Ishikawa (cell line): ENCODE measurements around the gene TMEM217.

ENCODE experiments used
- CEBPB ChIP-seq: IDR thresholded peaks from 2 replicates; pipeline ENCODE4 v1.6.1; 2012
- CREB1 ChIP-seq: IDR thresholded peaks from 2 replicates; pipeline ENCODE4 v1.6.1; 2012; ENCODE audit warnings: low read depth
- EGR1 ChIP-seq: IDR thresholded peaks from 2 replicates; pipeline ENCODE4 v1.6.1; 2012
- EP300 ChIP-seq: IDR thresholded peaks from 2 replicates; pipeline ENCODE4 v1.6.1; 2012; ENCODE audit warnings: borderline replicate concordance
- RAD21 ChIP-seq: IDR thresholded peaks from 2 replicates; pipeline ENCODE4 v1.6.1; 2012; ENCODE audit warnings: low read depth
- TEAD4 ChIP-seq: IDR thresholded peaks from 2 replicates; pipeline ENCODE4 v1.6.1; 2012
- YY1 ChIP-seq: IDR thresholded peaks from 2 replicates; pipeline ENCODE4 v1.6.1; 2012; ENCODE audit warnings: low read depth
- TF ChIP-seq, protein P1 (sequence below): IDR thresholded peaks from 2 replicates; pipeline ENCODE4 v1.6.1; 2012
- TF ChIP-seq, protein P2 (sequence below): IDR thresholded peaks from 2 replicates; pipeline ENCODE4 v1.6.1; 2012; ENCODE audit warnings: low read depth, mild to moderate bottlenecking
- TF ChIP-seq, protein P3 (sequence below): IDR thresholded peaks from 2 replicates; pipeline ENCODE4 v1.6.1; 2012

DNA sequence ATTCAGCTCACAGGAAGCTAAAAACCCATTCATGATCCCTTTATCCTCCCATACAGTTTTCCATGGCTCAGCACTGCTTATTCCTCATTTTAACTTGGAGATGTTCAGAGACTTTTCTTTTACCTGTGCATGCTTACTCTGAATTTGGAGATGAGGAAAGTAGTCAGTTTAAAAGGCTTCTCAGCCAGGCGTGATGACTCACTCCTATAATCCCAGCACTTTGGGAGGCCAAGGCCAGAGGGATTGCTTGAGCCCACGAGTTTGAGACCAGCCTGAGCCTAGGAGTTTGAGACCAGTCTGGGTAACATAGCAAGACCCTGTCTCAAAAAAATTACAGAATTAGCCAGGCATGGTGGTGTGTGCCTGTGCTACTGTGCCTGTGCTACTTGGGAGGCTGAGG is 30.3 kb upstream of the TMEM217 start:
- TF ChIP-seq, protein P1, sequence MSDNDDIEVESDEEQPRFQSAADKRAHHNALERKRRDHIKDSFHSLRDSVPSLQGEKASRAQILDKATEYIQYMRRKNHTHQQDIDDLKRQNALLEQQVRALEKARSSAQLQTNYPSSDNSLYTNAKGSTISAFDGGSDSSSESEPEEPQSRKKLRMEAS = no peak
- TF ChIP-seq CEBPB (no peak), EP300 (no peak), EGR1 (no peak), YY1 (no peak), CREB1 (no peak), TEAD4 (no peak), RAD21 (no peak)
- TF ChIP-seq, protein P2, sequence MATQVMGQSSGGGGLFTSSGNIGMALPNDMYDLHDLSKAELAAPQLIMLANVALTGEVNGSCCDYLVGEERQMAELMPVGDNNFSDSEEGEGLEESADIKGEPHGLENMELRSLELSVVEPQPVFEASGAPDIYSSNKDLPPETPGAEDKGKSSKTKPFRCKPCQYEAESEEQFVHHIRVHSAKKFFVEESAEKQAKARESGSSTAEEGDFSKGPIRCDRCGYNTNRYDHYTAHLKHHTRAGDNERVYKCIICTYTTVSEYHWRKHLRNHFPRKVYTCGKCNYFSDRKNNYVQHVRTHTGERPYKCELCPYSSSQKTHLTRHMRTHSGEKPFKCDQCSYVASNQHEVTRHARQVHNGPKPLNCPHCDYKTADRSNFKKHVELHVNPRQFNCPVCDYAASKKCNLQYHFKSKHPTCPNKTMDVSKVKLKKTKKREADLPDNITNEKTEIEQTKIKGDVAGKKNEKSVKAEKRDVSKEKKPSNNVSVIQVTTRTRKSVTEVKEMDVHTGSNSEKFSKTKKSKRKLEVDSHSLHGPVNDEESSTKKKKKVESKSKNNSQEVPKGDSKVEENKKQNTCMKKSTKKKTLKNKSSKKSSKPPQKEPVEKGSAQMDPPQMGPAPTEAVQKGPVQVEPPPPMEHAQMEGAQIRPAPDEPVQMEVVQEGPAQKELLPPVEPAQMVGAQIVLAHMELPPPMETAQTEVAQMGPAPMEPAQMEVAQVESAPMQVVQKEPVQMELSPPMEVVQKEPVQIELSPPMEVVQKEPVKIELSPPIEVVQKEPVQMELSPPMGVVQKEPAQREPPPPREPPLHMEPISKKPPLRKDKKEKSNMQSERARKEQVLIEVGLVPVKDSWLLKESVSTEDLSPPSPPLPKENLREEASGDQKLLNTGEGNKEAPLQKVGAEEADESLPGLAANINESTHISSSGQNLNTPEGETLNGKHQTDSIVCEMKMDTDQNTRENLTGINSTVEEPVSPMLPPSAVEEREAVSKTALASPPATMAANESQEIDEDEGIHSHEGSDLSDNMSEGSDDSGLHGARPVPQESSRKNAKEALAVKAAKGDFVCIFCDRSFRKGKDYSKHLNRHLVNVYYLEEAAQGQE = no peak
- TF ChIP-seq, protein P3, sequence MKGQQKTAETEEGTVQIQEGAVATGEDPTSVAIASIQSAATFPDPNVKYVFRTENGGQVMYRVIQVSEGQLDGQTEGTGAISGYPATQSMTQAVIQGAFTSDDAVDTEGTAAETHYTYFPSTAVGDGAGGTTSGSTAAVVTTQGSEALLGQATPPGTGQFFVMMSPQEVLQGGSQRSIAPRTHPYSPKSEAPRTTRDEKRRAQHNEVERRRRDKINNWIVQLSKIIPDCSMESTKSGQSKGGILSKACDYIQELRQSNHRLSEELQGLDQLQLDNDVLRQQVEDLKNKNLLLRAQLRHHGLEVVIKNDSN = no peak
